Prostate gland (tissue), 2 donors: ENCODE measurements around the gene SFRP5.
A peak's percentile ranks its signal among the peaks of the same experiment; 100 is the strongest.

Experiments used
- CTCF ChIP-seq, 4 experiments: fragments of 200-600 bp in 2 of 4; fragments of 450-650 bp in 2 of 4; sonication (generic) in 2 of 4; IDR thresholded peaks; 1 replicate in 3 of 4; 2 replicates in 1 of 4; pipeline ENCODE4 v1.5.1; 2016 to 2019; ENCODE audit warnings: antibody characterized with exemption in 4 of 4, mild to moderate bottlenecking in 2 of 4, moderate library complexity in 2 of 4
- POLR2A ChIP-seq: fragments of 450-650 bp; IDR thresholded peaks from one replicate; pipeline ENCODE4 v1.6.1; 2016; ENCODE audit warnings: antibody characterized with exemption, mild to moderate bottlenecking
- POLR2AphosphoS5 ChIP-seq: sonication (generic); formaldehyde crosslinking; IDR thresholded peaks from one replicate; pipeline ENCODE4 v1.6.1; 2017; ENCODE audit warnings: antibody characterized with exemption

- TF ChIP-seq POLR2A (peak; percentile 8), CTCF (IDR thresholded peaks at IDR 0.05) (no peak), POLR2AphosphoS5 (peak; percentile 66)
These were observed 45.1 kb downstream of the SFRP5 start for GRCh38 chr10:97726636-97727178.
